Sigmoid colon (tissue), 7 donors: ENCODE results near the gene WFIKKN2. TPM values are rescaled to one million over a fixed set of nuclear protein-coding genes. Genes with fewer than 3 reads are reported as not detected.

Experiments
- DNase-seq: peaks from one replicate; pipeline ENCODE4 v3.0.0-alpha.2; 2019
- H3K27ac ChIP-seq, 4 donors: fragments of 200-600 bp; sonication (generic); one replicate each; pipeline ENCODE4 v1.5.1; 2016 to 2019; ENCODE audit warnings: mild to moderate bottlenecking in 1 of 4
- H3K27me3 ChIP-seq, 3 donors: fragments of 200-600 bp; sonication (generic); one replicate each; pipeline ENCODE4 v1.5.1; 2019; ENCODE audit warnings: mild to moderate bottlenecking in 1 of 3
- H3K36me3 ChIP-seq, 4 donors: fragments of 200-600 bp; sonication (generic); one replicate each; pipeline ENCODE4 v1.5.1; 2016 to 2019
- H3K4me1 ChIP-seq, 4 donors: fragments of 200-600 bp; sonication (generic); one replicate each; pipeline ENCODE4 v1.5.1; 2017 to 2019
- H3K4me3 ChIP-seq, 4 donors: fragments of 200-600 bp; sonication (generic); one replicate each; pipeline ENCODE4 v1.5.1; 2017 to 2019; ENCODE audit warnings: mild to moderate bottlenecking in 2 of 4, moderate library complexity in 1 of 4
- H3K9me3 ChIP-seq, 4 donors: fragments of 200-600 bp in 3 of 4; sonication (generic) in 3 of 4; one replicate each; pipeline versions ENCODE4 v1.5.1 to v1.6.1; 2013 to 2019
- EP300 ChIP-seq, 4 donors: sonication (generic); formaldehyde crosslinking; IDR thresholded peaks; one replicate each; pipeline ENCODE4 v1.6.1; 2017; ENCODE audit warnings: antibody characterized with exemption in 4 of 4
- POLR2A ChIP-seq, 2 donors: fragments of 450-650 bp; IDR thresholded peaks; one replicate each; pipeline ENCODE4 v1.6.1; 2016; ENCODE audit warnings: antibody characterized with exemption in 2 of 2, mild to moderate bottlenecking in 2 of 2, moderate library complexity in 2 of 2
- POLR2AphosphoS5 ChIP-seq, 4 donors: sonication (generic); formaldehyde crosslinking; IDR thresholded peaks; one replicate each; pipeline ENCODE4 v1.6.1; 2017; ENCODE audit warnings: antibody characterized with exemption in 4 of 4
- WGBS, 2 donors: extraction: QIAGEN DNeasy Blood & Tissue Kit; methylation state at CpG; one replicate each; pipeline ENCODE4 v1.1.7; 2013; 5-methylcytosine and 5-hydroxymethylcytosine counted together
- intact Hi-C: fragments of 100-400 bp; cut with DNase I; formaldehyde crosslinking; loops from one replicate; pipeline ENCODE4 v1.15.1; 2023
- polyA plus RNA-seq, 3 donors: library from polyadenylated mRNA; stranded (reverse); fragments of 200-250 nt; gene quantifications; one replicate each; pipeline ENCODE4 v1.2.3, GENCODE V29; 2013
- total RNA-seq, 4 donors: library from RNA; depleted of rRNA; stranded (reverse); fragments of >200 nt; gene quantifications; one replicate each; pipeline ENCODE4 v1.1.0, GENCODE V29; 2016
- TF ChIP-seq, protein P1 (sequence below), 4 experiments: fragments of 450-650 bp in 3 of 4; fragments of 200-600 bp in 1 of 4; IDR thresholded peaks; one replicate each; pipeline ENCODE4 v1.5.1; 2016 to 2019; ENCODE audit warnings: antibody characterized with exemption in 4 of 4, mild to moderate bottlenecking in 3 of 4, moderate library complexity in 2 of 4
- donor health status: healthy with polysubstance abuse.
- donor health status: Bipolar disorder and iron deficiency.
- donor health status: healthy.

Gene WFIKKN2
- total and polyA plus RNA-seq, 7 donors = under 0.01 to 1.1 (median 0.11) TPM; not detected in 1

DNA sequence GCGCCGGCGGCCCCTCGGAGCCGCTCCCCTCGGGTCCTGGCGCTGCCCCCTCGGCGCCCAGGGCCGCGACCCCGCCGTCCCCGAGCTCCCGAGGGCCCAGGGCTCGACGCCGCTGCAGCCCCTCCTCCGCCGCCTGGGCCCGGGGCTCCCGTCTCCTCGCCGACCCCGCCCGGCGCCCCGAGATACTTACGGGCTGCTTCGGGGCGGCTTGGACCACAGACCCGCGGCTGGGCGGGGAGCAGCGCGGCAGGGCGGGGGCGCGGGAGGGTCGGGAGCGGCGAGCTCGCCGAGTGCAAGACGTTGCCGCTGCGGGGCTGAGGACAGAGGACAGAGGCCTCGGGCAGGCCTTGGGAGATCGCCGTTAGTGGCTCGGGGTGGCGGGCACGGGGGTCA is 30.5 kb downstream of the WFIKKN2 start:
- peaks cover 0 to 25% (median 2%) of the 10 kb centered on the region in 4 donors for H3K36me3 ChIP-seq
- no peaks in the 10 kb centered on the region for H3K27me3 ChIP-seq
- 0% methylated on average over 53 of the region's 53 CpGs for WGBS, 2 donors
- H3K27ac ChIP-seq = peak overlapping the region; percentile 99 to 100 (median 99)
- no peaks in the 10 kb centered on the region for H3K9me3 ChIP-seq
- no peak for DNase-seq
- peaks cover 0 to 51% (median 39%) of the 10 kb centered on the region in 4 donors for H3K4me1 ChIP-seq
- intact Hi-C loops = loop anchor here (1.0 to 2.0 kb wide), 3 partner anchors 65 to 255 kb away; partner anchors contain the start of gene SPAG9
- TF ChIP-seq POLR2AphosphoS5 (IDR thresholded peaks at IDR 0.05) = no peak
- TF ChIP-seq, protein P1, sequence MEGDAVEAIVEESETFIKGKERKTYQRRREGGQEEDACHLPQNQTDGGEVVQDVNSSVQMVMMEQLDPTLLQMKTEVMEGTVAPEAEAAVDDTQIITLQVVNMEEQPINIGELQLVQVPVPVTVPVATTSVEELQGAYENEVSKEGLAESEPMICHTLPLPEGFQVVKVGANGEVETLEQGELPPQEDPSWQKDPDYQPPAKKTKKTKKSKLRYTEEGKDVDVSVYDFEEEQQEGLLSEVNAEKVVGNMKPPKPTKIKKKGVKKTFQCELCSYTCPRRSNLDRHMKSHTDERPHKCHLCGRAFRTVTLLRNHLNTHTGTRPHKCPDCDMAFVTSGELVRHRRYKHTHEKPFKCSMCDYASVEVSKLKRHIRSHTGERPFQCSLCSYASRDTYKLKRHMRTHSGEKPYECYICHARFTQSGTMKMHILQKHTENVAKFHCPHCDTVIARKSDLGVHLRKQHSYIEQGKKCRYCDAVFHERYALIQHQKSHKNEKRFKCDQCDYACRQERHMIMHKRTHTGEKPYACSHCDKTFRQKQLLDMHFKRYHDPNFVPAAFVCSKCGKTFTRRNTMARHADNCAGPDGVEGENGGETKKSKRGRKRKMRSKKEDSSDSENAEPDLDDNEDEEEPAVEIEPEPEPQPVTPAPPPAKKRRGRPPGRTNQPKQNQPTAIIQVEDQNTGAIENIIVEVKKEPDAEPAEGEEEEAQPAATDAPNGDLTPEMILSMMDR (IDR thresholded peaks at IDR 0.05) = no peak
- no peak for TF ChIP-seq EP300 (IDR thresholded peaks at IDR 0.05)
- TF ChIP-seq POLR2A (IDR thresholded peaks at IDR 0.05) = no peak
- peak overlapping the region; percentile 80 to 100 (median 96) for H3K4me3 ChIP-seq

DNA sequence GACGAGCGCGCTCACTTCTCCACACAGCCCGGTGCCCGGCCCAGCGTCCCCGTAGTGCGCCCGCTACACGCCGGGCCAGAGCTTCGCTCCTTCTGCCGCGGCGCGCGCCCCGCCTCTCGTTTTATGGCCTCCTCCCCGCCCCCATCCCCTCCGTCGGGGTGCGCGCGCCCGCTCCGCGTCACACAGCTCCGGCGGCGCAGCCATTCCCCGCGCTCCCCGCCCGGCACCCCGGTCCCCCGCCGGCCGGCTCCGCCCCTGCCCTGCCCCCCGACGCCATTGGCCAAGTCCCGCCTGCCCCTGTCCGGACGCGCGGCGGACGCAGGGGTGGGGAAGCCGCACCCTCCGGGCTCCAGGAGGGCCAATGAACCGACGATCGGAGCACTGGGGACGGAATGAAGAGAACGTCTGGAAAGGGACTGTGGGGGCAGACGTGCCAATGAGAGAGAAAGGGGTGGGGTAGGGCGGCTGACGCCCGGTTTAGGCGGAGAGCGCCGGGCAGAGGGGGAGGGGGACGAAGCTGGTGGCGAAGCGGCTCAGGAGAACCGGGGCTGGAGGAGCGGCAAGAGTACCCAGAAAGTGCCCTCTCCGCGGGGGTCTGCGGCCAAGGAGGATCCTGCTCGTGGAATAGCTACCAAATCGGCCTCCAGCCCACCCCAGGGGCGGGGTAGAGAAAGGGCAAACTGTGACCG is 31.0 kb downstream of the WFIKKN2 start, which contains the start of gene TOB1:
Gene TOB1, minus strand, starts transcription at position 94 of the 689 bp plus-strand sequence. CDS start 2,337 bp downstream, outside the sequence.
- H3K9me3 ChIP-seq = no peaks in the 10 kb centered on the region
- TF ChIP-seq EP300 (IDR thresholded peaks at IDR 0.05) (peak in 3 of 4 donors; percentile 22 to 59 (median 49)), POLR2A (IDR thresholded peaks at IDR 0.05) (peak; percentile 95 to 97), POLR2AphosphoS5 (IDR thresholded peaks at IDR 0.05) (peak; percentile 99 to 100 (median 100))
- TF ChIP-seq, protein P1 (IDR thresholded peaks at IDR 0.05) = no peak
- H3K4me3 ChIP-seq = peak within 1 kb of the TSS; percentile 80 to 100 (median 96)
- peak within 1 kb of the TSS; percentile 99 to 100 (median 99) for H3K27ac ChIP-seq
- H3K4me1 ChIP-seq = peaks cover 0 to 45% (median 33%) of the 10 kb centered on the region in 4 donors
- intact Hi-C loops = loop anchor here (1.0 to 2.0 kb wide), 2 partner anchors 65 to 254 kb away; partner anchors contain the start of gene SPAG9
- DNase-seq = peak; percentile 99
- peaks cover 0 to 23% (median 2%) of the 10 kb centered on the region in 4 donors for H3K36me3 ChIP-seq
- H3K27me3 ChIP-seq = no peaks in the 10 kb centered on the region
- 1% methylated on average over 75 of the region's 75 CpGs for WGBS, 2 donors

- H3K27me3 ChIP-seq = no peaks in the 10 kb centered on the region
- intact Hi-C loops = loop anchor here (1.0 to 2.0 kb wide), 2 partner anchors 64 to 254 kb away; partner anchors contain the start of gene SPAG9
- H3K9me3 ChIP-seq = no peaks in the 10 kb centered on the region
- peak overlapping the region; percentile 99 to 100 (median 99) for H3K27ac ChIP-seq
- H3K4me1 ChIP-seq = peaks cover 0 to 42% (median 32%) of the 10 kb centered on the region in 4 donors
- TF ChIP-seq EP300 (IDR thresholded peaks at IDR 0.05) (no peak), POLR2A (IDR thresholded peaks at IDR 0.05) (no peak), POLR2AphosphoS5 (IDR thresholded peaks at IDR 0.05) (no peak)
- TF ChIP-seq, protein P1 (IDR thresholded peaks at IDR 0.05) = no peak
- H3K36me3 ChIP-seq = peaks cover 0 to 17% (median 2%) of the 10 kb centered on the region in 4 donors
- H3K4me3 ChIP-seq = peak overlapping the region; percentile 80 to 100 (median 92)
- peak; percentile 86 for DNase-seq
- WGBS, 2 donors = 0% methylated on average over 28 of the region's 28 CpGs
These were observed 31.6 kb downstream of the WFIKKN2 start for GRCh38 chr17:50866950-50867362.

- DNase-seq = peak; percentile 98
- Histone ChIP-seq H3K27me3 (no peaks in the 10 kb centered on the region), H3K36me3 (peaks cover 0 to 11% (median 2%) of the 10 kb centered on the region in 4 donors), H3K27ac (peak overlapping the region; percentile 99 to 100 (median 99)), H3K4me3 (peak overlapping the region; percentile 80 to 100 (median 92)), H3K4me1 (peaks cover 0 to 42% (median 30%) of the 10 kb centered on the region in 4 donors), H3K9me3 (no peaks in the 10 kb centered on the region)
- TF ChIP-seq EP300 (IDR thresholded peaks at IDR 0.05) = no peak
- TF ChIP-seq POLR2AphosphoS5 (IDR thresholded peaks at IDR 0.05) = peak; percentile 82 to 92 (median 90)
- TF ChIP-seq POLR2A (IDR thresholded peaks at IDR 0.05) = peak; percentile 48 to 67
- WGBS, 2 donors = 0 to 1% methylated on average over 35 of the region's 35 CpGs
- intact Hi-C loops = loop anchor here (2.0 kb wide), 1 partner anchor 253 kb away; the partner anchor contains the start of gene SPAG9
These were observed 32.2 kb downstream of the WFIKKN2 start for GRCh38 chr17:50867363-50868139.
